Subcutaneous abdominal adipose tissue (tissue), 5 donors: ENCODE measurements around the gene RAET1G.

Source experiments
- H3K27ac ChIP-seq: one replicate; pipeline ENCODE4 v1.7.0; 2013; ENCODE audit warnings: low read depth, mild to moderate bottlenecking, inconsistent platforms, low read length, moderate library complexity
- H3K27me3 ChIP-seq, 5 donors: one replicate each; pipeline ENCODE4 v1.7.0; 2013; ENCODE audit warnings: low read length in 5 of 5, inconsistent platforms in 1 of 5; ENCODE audit not compliant: control insufficient read depth in 5 of 5, insufficient read depth in 4 of 5
- H3K36me3 ChIP-seq, 5 donors: one replicate each; pipeline ENCODE4 v1.7.0; 2013; ENCODE audit warnings: low read length in 5 of 5; ENCODE audit not compliant: control insufficient read depth in 5 of 5, insufficient read depth in 5 of 5
- H3K4me1 ChIP-seq, 5 donors: one replicate each; pipeline ENCODE4 v1.7.0; 2013; ENCODE audit warnings: low read length in 5 of 5, mild to moderate bottlenecking in 3 of 5, moderate library complexity in 1 of 5; ENCODE audit not compliant: control insufficient read depth in 5 of 5, insufficient read depth in 5 of 5
- H3K4me3 ChIP-seq, 5 donors: one replicate each; pipeline ENCODE4 v1.7.0; 2013; ENCODE audit warnings: low read length in 5 of 5, low read depth in 1 of 5
- H3K9ac ChIP-seq, 5 donors: one replicate each; pipeline ENCODE4 v1.7.0; 2013; ENCODE audit warnings: low read length in 5 of 5, mild to moderate bottlenecking in 4 of 5, moderate library complexity in 3 of 5
- H3K9me3 ChIP-seq, 5 donors: one replicate each; pipeline ENCODE4 v1.7.0; 2013; ENCODE audit warnings: low read length in 5 of 5; ENCODE audit not compliant: control insufficient read depth in 5 of 5
- donor health status: healthy.
- donor health status: healthy.
- donor health status: healthy.
- donor health status: healthy.
- donor health status: healthy.

Gene RAET1G

DNA sequence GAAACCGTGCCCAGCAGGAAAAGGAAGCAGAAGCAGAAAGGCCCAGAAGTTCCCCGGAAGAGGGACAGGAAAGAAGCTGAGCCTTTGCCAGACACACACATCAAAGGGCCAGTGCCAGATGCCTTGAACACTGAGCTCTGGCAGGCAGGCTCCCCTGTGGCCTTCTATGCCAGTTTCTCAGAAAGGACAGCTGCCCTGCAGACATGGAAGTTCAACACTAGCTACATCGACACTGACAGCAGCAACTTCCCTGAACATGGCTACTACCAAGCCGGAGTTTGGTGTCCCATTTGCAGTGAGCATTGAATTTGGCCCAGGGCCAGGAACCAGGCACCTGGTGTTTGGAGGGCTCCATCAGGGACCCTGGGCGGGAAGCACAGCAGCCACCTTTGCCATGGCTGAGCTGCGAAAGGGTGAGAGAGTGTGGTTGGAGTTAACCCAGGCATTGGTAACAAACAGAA lies 17.0 kb downstream of the RAET1G start:
- Histone ChIP-seq H3K4me3 (no peak overlapping the region), H3K9me3 (peaks cover 0 to 7% (median 0%) of the 10 kb centered on the region in 5 donors), H3K27me3 (no peaks in the 10 kb centered on the region), H3K27ac (no peak overlapping the region), H3K36me3 (no peaks in the 10 kb centered on the region), H3K4me1 (peaks cover 6 to 19% (median 17%) of the 10 kb centered on the region in 5 donors), H3K9ac (no peak overlapping the region)

DNA sequence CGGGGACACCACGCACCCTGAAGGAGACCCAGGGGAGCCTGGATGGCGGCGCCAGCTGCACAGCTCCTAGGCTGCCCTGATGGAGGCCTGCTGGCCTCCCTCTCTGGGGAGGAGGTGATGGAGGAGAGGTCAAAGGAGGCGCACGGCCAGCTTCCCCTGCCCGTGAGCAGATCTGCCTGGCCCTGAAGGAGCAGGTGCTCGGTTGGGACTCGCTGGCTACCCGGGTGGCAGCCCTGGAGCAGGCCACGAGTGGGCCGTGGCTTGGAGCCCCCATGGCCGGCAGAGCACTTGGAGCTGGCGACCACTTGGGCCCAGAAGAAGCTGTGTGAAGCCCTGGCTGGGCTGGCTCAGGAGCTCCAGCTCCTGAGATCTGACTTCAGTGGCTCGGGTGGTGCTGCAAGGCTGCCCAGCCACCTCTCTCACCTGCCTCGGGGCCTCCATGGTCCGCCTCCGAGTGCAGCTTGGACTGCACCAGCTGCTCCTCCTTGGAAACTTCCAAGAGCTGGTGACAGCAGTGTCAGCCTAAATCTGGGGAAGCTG lies 17.5 kb downstream of the RAET1G start:
- no peak overlapping the region for H3K9ac ChIP-seq
- no peaks in the 10 kb centered on the region for H3K27me3 ChIP-seq
- no peaks in the 10 kb centered on the region for H3K36me3 ChIP-seq
- no peak overlapping the region for H3K27ac ChIP-seq
- H3K4me3 ChIP-seq = no peak overlapping the region
- peaks cover 0 to 7% (median 0%) of the 10 kb centered on the region in 5 donors for H3K9me3 ChIP-seq
- peaks cover 6 to 19% (median 17%) of the 10 kb centered on the region in 5 donors for H3K4me1 ChIP-seq

GRCh38 chr6:149904661-149905370 lies 18.1 kb downstream of the RAET1G start:
- Histone ChIP-seq H3K27ac (no peak overlapping the region), H3K4me3 (no peak overlapping the region), H3K27me3 (no peaks in the 10 kb centered on the region), H3K36me3 (no peaks in the 10 kb centered on the region), H3K9me3 (peaks cover 0 to 7% (median 0%) of the 10 kb centered on the region in 5 donors), H3K4me1 (peaks cover 8 to 19% (median 17%) of the 10 kb centered on the region in 5 donors), H3K9ac (no peak overlapping the region)

GRCh38 chr6:149903938-149904611 lies 18.8 kb downstream of the RAET1G start:
- Histone ChIP-seq H3K9me3 (peaks cover 0 to 7% (median 0%) of the 10 kb centered on the region in 5 donors), H3K36me3 (no peaks in the 10 kb centered on the region), H3K27me3 (no peaks in the 10 kb centered on the region), H3K27ac (no peak overlapping the region), H3K9ac (no peak overlapping the region), H3K4me1 (peaks cover 8 to 19% (median 17%) of the 10 kb centered on the region in 5 donors), H3K4me3 (no peak overlapping the region)

DNA sequence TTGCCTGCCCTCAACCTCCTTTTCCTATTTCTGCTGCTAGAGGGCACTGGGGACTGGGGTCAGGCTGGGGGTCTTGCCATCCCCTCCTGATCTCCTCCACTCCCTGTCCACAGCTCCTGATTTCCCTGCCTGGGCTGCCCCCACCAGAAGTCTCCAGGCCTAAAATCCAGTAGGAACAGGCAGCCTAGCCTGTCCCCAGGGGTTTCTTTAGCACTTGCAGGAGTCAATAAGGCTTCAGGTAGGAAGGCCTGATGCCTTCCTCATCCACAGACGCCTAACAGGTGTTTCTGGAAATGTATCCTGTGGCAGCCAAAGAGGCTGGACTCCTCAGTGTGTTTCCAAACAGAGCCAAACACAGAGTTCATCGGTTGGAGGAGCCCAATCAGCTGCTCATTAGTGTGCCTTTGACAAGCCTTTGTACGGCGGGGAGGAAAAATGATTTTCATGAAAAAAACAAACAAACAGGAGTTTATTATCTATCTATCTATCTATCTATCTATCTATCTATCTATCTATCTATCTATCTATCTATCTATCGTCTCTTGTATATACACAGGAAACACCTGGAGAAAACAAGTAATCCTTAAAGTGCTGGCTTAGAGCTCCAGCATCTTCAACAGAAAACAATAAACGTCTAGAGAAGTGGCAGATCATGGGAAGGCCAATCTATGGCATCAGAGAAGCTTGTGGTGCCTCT lies 21.3 kb downstream of the RAET1G start:
- Histone ChIP-seq H3K9me3 (no peaks in the 10 kb centered on the region), H3K9ac (no peak overlapping the region), H3K4me1 (peaks cover 8 to 34% (median 32%) of the 10 kb centered on the region in 5 donors), H3K27ac (no peak overlapping the region), H3K4me3 (no peak overlapping the region), H3K27me3 (no peaks in the 10 kb centered on the region), H3K36me3 (no peaks in the 10 kb centered on the region)

GRCh38 chr6:149900620-149901443 lies 22.1 kb downstream of the RAET1G start:
- H3K4me1 ChIP-seq = peaks cover 9 to 34% (median 32%) of the 10 kb centered on the region in 5 donors
- H3K4me3 ChIP-seq = no peak overlapping the region
- no peaks in the 10 kb centered on the region for H3K9me3 ChIP-seq
- H3K27me3 ChIP-seq = no peaks in the 10 kb centered on the region
- H3K9ac ChIP-seq = no peak overlapping the region
- no peaks in the 10 kb centered on the region for H3K36me3 ChIP-seq
- H3K27ac ChIP-seq = no peak overlapping the region

- no peaks in the 10 kb centered on the region for H3K27me3 ChIP-seq
- no peak overlapping the region for H3K4me3 ChIP-seq
- no peak overlapping the region for H3K9ac ChIP-seq
- peaks cover 13 to 35% (median 33%) of the 10 kb centered on the region in 5 donors for H3K4me1 ChIP-seq
- H3K9me3 ChIP-seq = no peaks in the 10 kb centered on the region
- H3K27ac ChIP-seq = no peak overlapping the region
- H3K36me3 ChIP-seq = no peaks in the 10 kb centered on the region
Observed at GRCh38 chr6:149899926-149900619, 22.8 kb downstream of the RAET1G start.

GRCh38 chr6:149899486-149899885 lies 23.4 kb downstream of the RAET1G start:
- H3K4me1 ChIP-seq = peaks cover 14 to 40% (median 38%) of the 10 kb centered on the region in 5 donors
- H3K36me3 ChIP-seq = no peaks in the 10 kb centered on the region
- H3K9ac ChIP-seq = no peak overlapping the region
- H3K27ac ChIP-seq = no peak overlapping the region
- H3K4me3 ChIP-seq = no peak overlapping the region
- H3K9me3 ChIP-seq = no peaks in the 10 kb centered on the region
- H3K27me3 ChIP-seq = no peaks in the 10 kb centered on the region

- no peak overlapping the region for H3K9ac ChIP-seq
- no peaks in the 10 kb centered on the region for H3K9me3 ChIP-seq
- H3K27me3 ChIP-seq = no peaks in the 10 kb centered on the region
- H3K4me3 ChIP-seq = no peak overlapping the region
- H3K36me3 ChIP-seq = no peaks in the 10 kb centered on the region
- H3K4me1 ChIP-seq = peaks cover 14 to 41% (median 38%) of the 10 kb centered on the region in 5 donors
- no peak overlapping the region for H3K27ac ChIP-seq
Observed at GRCh38 chr6:149898966-149899365, 24.0 kb downstream of the RAET1G start.
